DND-41 (cell line): Measurements from ENCODE around the gene CACNB2.

Source experiments
- ATAC-seq: fragments of 200-7000 bp; cut with Tn5 transposase; 3 replicates; pipeline ENCODE4 v1.9.1; 2021; ENCODE audit warnings: low read depth; ENCODE audit not compliant: insufficient read depth
- DNase-seq: peaks from one replicate; pipeline ENCODE4 v3.0.0-alpha.2; 2020
- H2AFZ ChIP-seq: 2 replicates; pipeline ENCODE4 v1.6.0; 2012; ENCODE audit warnings: low read depth, low read length
- H3K27ac ChIP-seq: 2 replicates; pipeline ENCODE4 v1.5.1; 2012; ENCODE audit warnings: low read length, inconsistent platforms
- H3K27me3 ChIP-seq: fragments of 200-600 bp; sonication (generic); 2 replicates; pipeline ENCODE4 v1.6.0; 2012; ENCODE audit warnings: low read length, mild to moderate bottlenecking, inconsistent platforms; ENCODE audit not compliant: insufficient read depth, poor library complexity
- H3K36me3 ChIP-seq: 2 replicates; pipeline ENCODE4 v1.5.1; 2012; ENCODE audit warnings: low read length, inconsistent platforms; ENCODE audit not compliant: insufficient read depth
- H3K4me1 ChIP-seq: 2 replicates; pipeline ENCODE4 v1.5.1; 2012; ENCODE audit warnings: mild to moderate bottlenecking, low read length; ENCODE audit not compliant: insufficient read depth
- H3K4me2 ChIP-seq: 2 replicates; pipeline ENCODE4 v1.6.0; 2012; ENCODE audit warnings: mild to moderate bottlenecking, moderate library complexity, low read length, inconsistent platforms; ENCODE audit not compliant: insufficient read depth
- H3K4me3 ChIP-seq, 2 experiments: fragments of 200-600 bp in 1 of 2; shearing (Covaris generic) in 1 of 2; 2 replicates each; pipeline ENCODE4 v1.5.1; 2012 to 2016; ENCODE audit warnings: inconsistent platforms in 2 of 2, low read length in 2 of 2, mild to moderate bottlenecking in 2 of 2, low read depth in 1 of 2, moderate library complexity in 1 of 2
- H3K79me2 ChIP-seq: 2 replicates; pipeline ENCODE4 v1.6.0; 2012; ENCODE audit warnings: low read length, inconsistent platforms; ENCODE audit not compliant: insufficient read depth
- H3K9ac ChIP-seq: 2 replicates; pipeline ENCODE4 v1.6.0; 2012; ENCODE audit warnings: low read depth, mild to moderate bottlenecking, inconsistent platforms, low read length, moderate library complexity
- H3K9me3 ChIP-seq: 2 replicates; pipeline ENCODE4 v1.5.1; 2012; ENCODE audit warnings: low read length, moderate library complexity, mild to moderate bottlenecking, inconsistent platforms; ENCODE audit not compliant: insufficient read depth, severe bottlenecking
- H4K20me1 ChIP-seq: 2 replicates; pipeline ENCODE4 v1.6.0; 2012; ENCODE audit warnings: low read length; ENCODE audit not compliant: insufficient read depth
- EZH2 ChIP-seq: IDR thresholded peaks from 3 replicates; pipeline ENCODE4 v1.6.1; 2012; ENCODE audit warnings: borderline replicate concordance, low read depth, mild to moderate bottlenecking, moderate library complexity, low read length, inconsistent platforms; ENCODE audit not compliant: severe bottlenecking
- TF ChIP-seq, protein P1 (sequence below): IDR thresholded peaks from 2 replicates; pipeline ENCODE4 v1.5.1; 2012; ENCODE audit warnings: borderline replicate concordance, low read length, moderate library complexity, mild to moderate bottlenecking; ENCODE audit not compliant: poor library complexity, severe bottlenecking; ENCODE audit errors: extremely low read depth

Gene CACNB2

DNA sequence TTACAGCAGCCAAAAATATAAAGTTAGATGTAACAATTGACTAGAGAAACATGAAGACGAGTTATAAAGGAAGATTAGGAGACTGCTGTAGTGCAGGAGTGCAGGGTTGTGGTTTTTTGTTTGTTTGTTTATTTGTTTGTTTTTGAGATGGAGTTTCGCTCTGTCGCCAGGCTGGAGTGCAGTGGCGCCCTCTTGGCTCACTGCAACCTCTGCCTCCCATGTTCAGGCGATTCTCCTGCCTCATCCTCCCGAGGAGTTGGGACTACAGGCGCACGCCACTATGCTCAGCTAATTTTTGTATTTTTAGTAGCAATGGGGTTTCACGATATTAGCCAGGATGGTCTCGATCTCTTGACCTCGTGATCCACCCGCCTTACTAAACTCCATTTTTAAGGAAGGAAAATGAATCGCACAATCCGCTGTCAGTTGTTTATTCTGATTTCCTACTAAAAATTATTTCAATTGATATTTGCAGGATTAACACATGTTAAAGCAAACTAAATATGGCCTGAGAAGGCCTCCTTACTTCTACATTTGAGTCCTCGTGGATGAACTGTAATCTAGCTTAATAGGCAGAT lies 277.8 kb downstream of the CACNB2 start:
- Histone ChIP-seq H3K9me3 (no peaks in the 10 kb centered on the region), H3K27me3 (no peaks in the 10 kb centered on the region), H3K4me3 (no peak overlapping the region), H2AFZ (no peak overlapping the region), H3K79me2 (no peaks in the 10 kb centered on the region), H3K4me2 (no peak overlapping the region), H3K9ac (no peak overlapping the region), H3K27ac (no peak overlapping the region), H4K20me1 (no peaks in the 10 kb centered on the region), H3K36me3 (no peaks in the 10 kb centered on the region), H3K4me1 (no peaks in the 10 kb centered on the region)
- no peak for DNase-seq
- no peak for ATAC-seq
- no peak for TF ChIP-seq EZH2

DNA sequence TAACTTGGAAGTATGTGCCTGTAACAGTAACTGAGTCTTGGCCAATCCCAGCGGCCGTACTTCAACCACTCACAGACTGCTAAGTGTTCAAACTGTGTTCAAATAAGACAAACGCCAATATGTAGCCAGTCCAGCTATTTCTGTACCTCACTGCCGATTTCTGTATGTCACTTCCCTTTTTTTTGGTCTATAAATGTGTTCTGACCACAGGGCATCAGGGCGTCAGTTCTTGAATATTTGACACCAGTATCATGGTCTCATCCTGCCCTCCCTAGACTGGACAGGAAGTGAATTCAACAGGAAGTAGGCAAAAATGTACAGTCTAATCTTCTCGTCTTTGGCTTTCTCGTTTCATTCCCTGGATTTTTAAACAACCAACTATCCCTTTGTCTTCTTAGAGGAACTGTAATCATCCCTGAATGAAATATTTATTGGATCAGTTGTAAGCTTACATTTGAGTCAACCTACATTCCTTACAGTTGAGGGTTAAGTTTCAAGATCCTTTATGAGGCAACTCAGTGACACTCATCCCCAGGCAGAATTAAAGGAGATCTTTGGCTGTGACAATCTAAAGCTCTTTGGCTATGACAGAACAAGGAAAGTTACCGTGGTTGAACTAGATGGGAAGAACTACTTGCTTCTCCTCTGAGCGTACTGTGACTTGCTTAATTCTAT lies 278.5 kb downstream of the CACNB2 start:
- Histone ChIP-seq H4K20me1 (no peaks in the 10 kb centered on the region), H3K9ac (no peak overlapping the region), H3K36me3 (no peaks in the 10 kb centered on the region), H3K79me2 (no peaks in the 10 kb centered on the region), H3K9me3 (no peaks in the 10 kb centered on the region), H3K4me2 (no peak overlapping the region), H2AFZ (no peak overlapping the region), H3K27ac (no peak overlapping the region), H3K4me1 (no peaks in the 10 kb centered on the region), H3K4me3 (no peak overlapping the region), H3K27me3 (no peaks in the 10 kb centered on the region)
- no peak for ATAC-seq
- DNase-seq = no peak
- TF ChIP-seq EZH2 = no peak
- TF ChIP-seq, protein P1, sequence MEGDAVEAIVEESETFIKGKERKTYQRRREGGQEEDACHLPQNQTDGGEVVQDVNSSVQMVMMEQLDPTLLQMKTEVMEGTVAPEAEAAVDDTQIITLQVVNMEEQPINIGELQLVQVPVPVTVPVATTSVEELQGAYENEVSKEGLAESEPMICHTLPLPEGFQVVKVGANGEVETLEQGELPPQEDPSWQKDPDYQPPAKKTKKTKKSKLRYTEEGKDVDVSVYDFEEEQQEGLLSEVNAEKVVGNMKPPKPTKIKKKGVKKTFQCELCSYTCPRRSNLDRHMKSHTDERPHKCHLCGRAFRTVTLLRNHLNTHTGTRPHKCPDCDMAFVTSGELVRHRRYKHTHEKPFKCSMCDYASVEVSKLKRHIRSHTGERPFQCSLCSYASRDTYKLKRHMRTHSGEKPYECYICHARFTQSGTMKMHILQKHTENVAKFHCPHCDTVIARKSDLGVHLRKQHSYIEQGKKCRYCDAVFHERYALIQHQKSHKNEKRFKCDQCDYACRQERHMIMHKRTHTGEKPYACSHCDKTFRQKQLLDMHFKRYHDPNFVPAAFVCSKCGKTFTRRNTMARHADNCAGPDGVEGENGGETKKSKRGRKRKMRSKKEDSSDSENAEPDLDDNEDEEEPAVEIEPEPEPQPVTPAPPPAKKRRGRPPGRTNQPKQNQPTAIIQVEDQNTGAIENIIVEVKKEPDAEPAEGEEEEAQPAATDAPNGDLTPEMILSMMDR = no peak

DNA sequence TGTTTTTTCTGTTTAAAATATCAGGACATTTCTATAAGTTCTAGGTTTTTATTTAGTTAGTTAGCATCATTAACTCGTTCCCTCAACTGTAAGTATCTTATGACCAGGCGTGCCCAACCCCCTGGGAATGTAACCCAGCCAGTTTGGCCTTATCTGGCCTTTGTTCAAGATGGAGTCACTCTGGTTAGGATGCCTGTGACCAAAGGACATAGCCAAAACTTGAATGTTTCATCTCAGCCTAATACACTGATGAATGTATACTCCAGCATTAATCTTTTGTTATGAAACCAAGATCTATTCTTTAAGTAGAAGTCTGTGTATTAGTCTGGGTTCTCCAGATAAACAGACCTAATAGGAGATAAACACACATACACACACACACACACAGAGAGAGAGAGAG lies 279.7 kb downstream of the CACNB2 start:
- Histone ChIP-seq H3K4me2 (no peak overlapping the region), H3K36me3 (no peaks in the 10 kb centered on the region), H2AFZ (no peak overlapping the region), H3K27me3 (no peaks in the 10 kb centered on the region), H3K79me2 (no peaks in the 10 kb centered on the region), H4K20me1 (no peaks in the 10 kb centered on the region), H3K9me3 (no peaks in the 10 kb centered on the region), H3K27ac (no peak overlapping the region), H3K4me3 (no peak overlapping the region), H3K4me1 (no peaks in the 10 kb centered on the region), H3K9ac (no peak overlapping the region)
- ATAC-seq (no peak), DNase-seq (no peak)
- TF ChIP-seq, protein P1 = no peak
- no peak for TF ChIP-seq EZH2

DNA sequence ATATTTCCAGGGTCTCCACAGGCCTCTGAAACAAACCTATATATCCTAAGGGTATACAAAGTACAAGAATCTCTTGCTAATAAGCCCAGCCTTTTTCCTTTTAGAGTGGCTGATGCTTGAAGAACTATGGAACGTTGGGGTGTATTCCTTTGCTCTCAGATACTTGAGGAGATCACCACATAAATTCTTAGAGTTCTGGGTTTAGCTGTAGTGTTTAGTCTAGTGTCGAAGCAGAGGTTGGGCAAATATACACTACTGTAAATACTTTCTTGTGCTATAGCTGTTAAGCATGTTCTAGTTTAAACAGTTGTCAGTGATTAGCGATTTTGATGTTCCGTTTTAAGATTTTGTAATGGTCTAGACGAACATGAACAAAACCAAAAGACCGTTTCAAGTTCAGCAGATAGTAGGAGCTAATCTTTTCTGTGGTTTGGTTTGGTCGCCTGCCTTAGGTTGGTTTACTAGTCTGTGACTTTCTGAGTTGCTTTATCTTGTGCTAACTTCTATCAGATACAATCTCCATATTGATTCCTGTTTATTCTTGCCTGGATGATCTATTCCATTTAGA lies 281.6 kb downstream of the CACNB2 start:
- Histone ChIP-seq H3K4me3 (no peak overlapping the region), H3K36me3 (no peaks in the 10 kb centered on the region), H2AFZ (no peak overlapping the region), H3K79me2 (no peaks in the 10 kb centered on the region), H3K27ac (no peak overlapping the region), H3K9me3 (no peaks in the 10 kb centered on the region), H3K27me3 (no peaks in the 10 kb centered on the region), H3K4me2 (no peak overlapping the region), H4K20me1 (no peaks in the 10 kb centered on the region), H3K4me1 (no peaks in the 10 kb centered on the region), H3K9ac (no peak overlapping the region)
- ATAC-seq (no peak), DNase-seq (no peak)
- TF ChIP-seq, protein P1 = no peak
- TF ChIP-seq EZH2 = no peak
